ENCODE data around the gene TNFAIP8.

TNFAIP8 gene

GRCh38 chr5:119339344-119339743 lies 16.5 kb upstream of the TNFAIP8 start:
- Histone ChIP-seq H3K4me3 (no peak overlapping the region), H3K27ac (no peak overlapping the region), H3K27me3 (no peaks in the 10 kb centered on the region), H3K9me3 (no peaks in the 10 kb centered on the region), H3K36me3 (no peaks in the 10 kb centered on the region), H3K4me1 (peaks cover 0 to 28% (median 12%) of the 10 kb centered on the region in 4 donors)
- TF ChIP-seq CTCF (IDR thresholded peaks at IDR 0.05): no peak
- intact Hi-C loops (cut with DNase I; ENCODE audit: low total_unique reads): loop anchor here (5.0 kb wide), 1 partner anchor 267 kb away; the partner anchor contains the start of gene DMXL1
- DNase-seq: no peak

- intact Hi-C loops (cut with DNase I; ENCODE audit: low total_unique reads): loop anchor here (5.0 kb wide), 1 partner anchor 268 kb away; the partner anchor contains the start of gene DMXL1
- no peaks in the 10 kb centered on the region for H3K27me3 ChIP-seq
- H3K4me1 ChIP-seq: peaks cover 0 to 24% (median 10%) of the 10 kb centered on the region in 4 donors
- no peak overlapping the region for H3K4me3 ChIP-seq
- no peaks in the 10 kb centered on the region for H3K9me3 ChIP-seq
- H3K36me3 ChIP-seq: no peaks in the 10 kb centered on the region
- no peak overlapping the region for H3K27ac ChIP-seq
- TF ChIP-seq CTCF (IDR thresholded peaks at IDR 0.05): no peak
- no peak for DNase-seq
These were observed 15.9 kb upstream of the TNFAIP8 start for GRCh38 chr5:119339965-119340364.

GRCh38 chr5:119340597-119341218 lies 15.1 kb upstream of the TNFAIP8 start:
- H3K4me3 ChIP-seq: no peak overlapping the region
- no peak overlapping the region for H3K27ac ChIP-seq
- peaks cover 0 to 19% (median 6%) of the 10 kb centered on the region in 4 donors for H3K4me1 ChIP-seq
- TF ChIP-seq CTCF (IDR thresholded peaks at IDR 0.05): no peak
- H3K27me3 ChIP-seq: no peaks in the 10 kb centered on the region
- intact Hi-C loops (cut with DNase I; ENCODE audit: low total_unique reads): no loop called here
- no peaks in the 10 kb centered on the region for H3K9me3 ChIP-seq
- no peaks in the 10 kb centered on the region for H3K36me3 ChIP-seq
- no peak for DNase-seq

GRCh38 chr5:119341452-119342349 lies 14.1 kb upstream of the TNFAIP8 start:
- no peak for DNase-seq
- H3K36me3 ChIP-seq: no peaks in the 10 kb centered on the region
- intact Hi-C loops (cut with DNase I; ENCODE audit: low total_unique reads): no loop called here
- TF ChIP-seq CTCF (IDR thresholded peaks at IDR 0.05): no peak
- H3K4me1 ChIP-seq: peaks cover 0 to 17% (median 4%) of the 10 kb centered on the region in 4 donors
- no peaks in the 10 kb centered on the region for H3K9me3 ChIP-seq
- no peaks in the 10 kb centered on the region for H3K27me3 ChIP-seq
- no peak overlapping the region for H3K27ac ChIP-seq
- no peak overlapping the region for H3K4me3 ChIP-seq

- H3K36me3 ChIP-seq: no peaks in the 10 kb centered on the region
- no peak for TF ChIP-seq CTCF (IDR thresholded peaks at IDR 0.05)
- no peaks in the 10 kb centered on the region for H3K27me3 ChIP-seq
- H3K4me3 ChIP-seq: no peak overlapping the region
- H3K27ac ChIP-seq: no peak overlapping the region
- intact Hi-C loops (cut with DNase I; ENCODE audit: low total_unique reads): no loop called here
- DNase-seq: no peak
- peaks cover 0 to 10% (median 2%) of the 10 kb centered on the region in 4 donors for H3K4me1 ChIP-seq
- H3K9me3 ChIP-seq: no peaks in the 10 kb centered on the region
These were observed 13.4 kb upstream of the TNFAIP8 start for GRCh38 chr5:119342406-119342805.
